Measurements from ENCODE around the gene BMF.
"Not testable (repeated sequence)": the region's sequence is repeated elsewhere in the genome, so short reads cannot be mapped to it uniquely, and the experiment has no call there.

BMF gene

GRCh38 chr15:40090774-40091455 is 17.8 kb downstream of the BMF start:
- peaks cover 17% of the 10 kb centered on the region for H3K4me1 Mint-ChIP-seq
- no peak for ATAC-seq

GRCh38 chr15:40088929-40089755 is 19.5 kb downstream of the BMF start:
- DNase-seq, result no peak
- no peak for ATAC-seq
- Mint-ChIP-seq H3K36me3 (ENCODE audit: low read depth) (no peaks in the 10 kb centered on the region), H3K4me3 (no peak overlapping the region), H3K4me1 (peaks cover 9% of the 10 kb centered on the region), H3K9me3 (no peaks in the 10 kb centered on the region), H3K27ac (no peak overlapping the region), H3K27me3 (peaks cover 7% of the 10 kb centered on the region)

More at GRCh38 chr15:40090774-40091455, 17.8 kb downstream of the BMF start:
- H3K27ac Mint-ChIP-seq, result no peak overlapping the region
- H3K4me3 Mint-ChIP-seq, result no peak overlapping the region
- H3K27me3 Mint-ChIP-seq, result no peaks in the 10 kb centered on the region
- no peaks in the 10 kb centered on the region for H3K9me3 Mint-ChIP-seq
- H3K36me3 Mint-ChIP-seq (ENCODE audit: low read depth), result no peaks in the 10 kb centered on the region
- DNase-seq, result no peak

- ATAC-seq, result peak; percentile 35
- peaks cover 11% of the 10 kb centered on the region for H3K4me1 Mint-ChIP-seq
- no peak for DNase-seq
- no peaks in the 10 kb centered on the region for H3K36me3 Mint-ChIP-seq (ENCODE audit: low read depth)
- H3K27ac Mint-ChIP-seq, result no peak overlapping the region
- H3K9me3 Mint-ChIP-seq, result no peaks in the 10 kb centered on the region
- H3K4me3 Mint-ChIP-seq, result no peak overlapping the region
- peaks cover 14% of the 10 kb centered on the region for H3K27me3 Mint-ChIP-seq
These were observed 20.4 kb downstream of the BMF start for GRCh38 chr15:40087991-40088928.

- Mint-ChIP-seq H3K27ac (no peak overlapping the region), H3K36me3 (ENCODE audit: low read depth) (no peaks in the 10 kb centered on the region), H3K4me3 (no peak overlapping the region), H3K9me3 (no peaks in the 10 kb centered on the region), H3K4me1 (peaks cover 16% of the 10 kb centered on the region), H3K27me3 (peaks cover 16% of the 10 kb centered on the region)
- no peak for ATAC-seq
- DNase-seq, result no peak
These were observed 21.4 kb downstream of the BMF start for GRCh38 chr15:40087068-40087810.

GRCh38 chr15:40085266-40085665 is 23.4 kb downstream of the BMF start:
- DNase-seq, result no peak
- no peak overlapping the region for H3K4me3 Mint-ChIP-seq
- ATAC-seq, result no peak
- H3K36me3 Mint-ChIP-seq (ENCODE audit: low read depth), result no peaks in the 10 kb centered on the region
- no peak overlapping the region for H3K27ac Mint-ChIP-seq
- peaks cover 30% of the 10 kb centered on the region for H3K27me3 Mint-ChIP-seq
- no peaks in the 10 kb centered on the region for H3K9me3 Mint-ChIP-seq
- H3K4me1 Mint-ChIP-seq, result peaks cover 35% of the 10 kb centered on the region

GRCh38 chr15:40084650-40085049 is 24.0 kb downstream of the BMF start:
- peaks cover 30% of the 10 kb centered on the region for H3K27me3 Mint-ChIP-seq
- no peaks in the 10 kb centered on the region for H3K36me3 Mint-ChIP-seq (ENCODE audit: low read depth)
- peaks cover 38% of the 10 kb centered on the region for H3K4me1 Mint-ChIP-seq
- no peaks in the 10 kb centered on the region for H3K9me3 Mint-ChIP-seq
- no peak overlapping the region for H3K27ac Mint-ChIP-seq
- ATAC-seq, result no peak
- DNase-seq, result no peak
- no peak overlapping the region for H3K4me3 Mint-ChIP-seq

GRCh38 chr15:40082195-40082883 is 26.3 kb downstream of the BMF start:
- Mint-ChIP-seq H3K9me3 (no peaks in the 10 kb centered on the region), H3K4me1 (peaks cover 38% of the 10 kb centered on the region), H3K27ac (no peak overlapping the region), H3K36me3 (ENCODE audit: low read depth) (no peaks in the 10 kb centered on the region), H3K27me3 (peaks cover 30% of the 10 kb centered on the region), H3K4me3 (no peak overlapping the region)
- DNase-seq (no peak), ATAC-seq (no peak)

- Mint-ChIP-seq H3K27ac (peak overlapping the region; percentile 50), H3K4me3 (peak overlapping the region; percentile 32), H3K4me1 (peaks cover 38% of the 10 kb centered on the region), H3K27me3 (peaks cover 30% of the 10 kb centered on the region), H3K36me3 (ENCODE audit: low read depth) (no peaks in the 10 kb centered on the region), H3K9me3 (no peaks in the 10 kb centered on the region)
- ATAC-seq, result peak; percentile 55
- DNase-seq, result no peak
These were observed 26.9 kb downstream of the BMF start for GRCh38 chr15:40081691-40082194.

GRCh38 chr15:40080847-40081246 is 27.8 kb downstream of the BMF start:
- H3K27ac Mint-ChIP-seq, result peak overlapping the region; percentile 52
- peaks cover 30% of the 10 kb centered on the region for H3K27me3 Mint-ChIP-seq
- ATAC-seq, result no peak

GRCh38 chr15:40080104-40080503 is 28.6 kb downstream of the BMF start:
- H3K27ac Mint-ChIP-seq, result no peak overlapping the region
- peaks cover 30% of the 10 kb centered on the region for H3K27me3 Mint-ChIP-seq
- ATAC-seq (no peak), DNase-seq (no peak)
- no peaks in the 10 kb centered on the region for H3K36me3 Mint-ChIP-seq (ENCODE audit: low read depth)
- H3K4me3 Mint-ChIP-seq, result no peak overlapping the region
- H3K9me3 Mint-ChIP-seq, result no peaks in the 10 kb centered on the region
- H3K4me1 Mint-ChIP-seq, result peaks cover 38% of the 10 kb centered on the region

More at GRCh38 chr15:40080847-40081246, 27.8 kb downstream of the BMF start:
- no peak for DNase-seq
- Mint-ChIP-seq H3K36me3 (ENCODE audit: low read depth) (no peaks in the 10 kb centered on the region), H3K9me3 (no peaks in the 10 kb centered on the region), H3K4me3 (peak overlapping the region; percentile 24), H3K4me1 (peaks cover 38% of the 10 kb centered on the region)

GRCh38 chr15:40079456-40079855 is 29.2 kb downstream of the BMF start:
- DNase-seq, result no peak
- Mint-ChIP-seq H3K4me3 (no peak overlapping the region), H3K9me3 (no peaks in the 10 kb centered on the region), H3K4me1 (peaks cover 34% of the 10 kb centered on the region), H3K36me3 (ENCODE audit: low read depth) (no peaks in the 10 kb centered on the region), H3K27me3 (peaks cover 25% of the 10 kb centered on the region), H3K27ac (no peak overlapping the region)
- no peak for ATAC-seq

GRCh38 chr15:40075298-40076044 is 33.2 kb downstream of the BMF start:
- Mint-ChIP-seq H3K4me3 (no peak overlapping the region), H3K27me3 (peaks cover 3% of the 10 kb centered on the region)

GRCh38 chr15:40074656-40075055 is 34.0 kb downstream of the BMF start:
- not testable (repeated sequence) for ATAC-seq; H3K4me3 Mint-ChIP-seq; DNase-seq; H3K27me3 Mint-ChIP-seq; H3K9me3 Mint-ChIP-seq; H3K36me3 Mint-ChIP-seq (ENCODE audit: low read depth); H3K27ac Mint-ChIP-seq
- H3K4me1 Mint-ChIP-seq, result peaks cover 16% of the 10 kb centered on the region

More at GRCh38 chr15:40075298-40076044, 33.2 kb downstream of the BMF start:
- no peak for DNase-seq
- Mint-ChIP-seq H3K27ac (no peak overlapping the region), H3K36me3 (ENCODE audit: low read depth) (no peaks in the 10 kb centered on the region), H3K4me1 (peaks cover 18% of the 10 kb centered on the region), H3K9me3 (no peaks in the 10 kb centered on the region)
- ATAC-seq, result no peak

Measured in activated naive CD8-positive, alpha-beta T cell treated with anti-CD3 and anti-CD28 coated beads, Interleukin-2, amount 50 U/mL, for 24 hours (primary cell).